Choroid plexus epithelial cell (primary cell): ENCODE data around the gene TLCD2.
"Not testable (repeated sequence)": the region's sequence is repeated elsewhere in the genome, so short reads cannot be mapped to it uniquely, and the experiment has no call there.

Experiments
- DNase-seq: peaks from one replicate; pipeline ENCODE4 v3.0.0-alpha.2; 2010; ENCODE audit warnings: low read depth
- H3K4me3 ChIP-seq: 2 replicates; pipeline ENCODE4 v1.5.1; 2011; ENCODE audit warnings: low read depth, mild to moderate bottlenecking, control low read depth, low read length, moderate library complexity
- TF ChIP-seq, protein P1 (sequence below): conservative IDR thresholded peaks from 2 replicates; pipeline ENCODE4 v1.5.1; 2011; ENCODE audit warnings: low read depth, mild to moderate bottlenecking, control low read depth, inconsistent platforms, low read length, moderate library complexity

The TLCD2 gene

DNA sequence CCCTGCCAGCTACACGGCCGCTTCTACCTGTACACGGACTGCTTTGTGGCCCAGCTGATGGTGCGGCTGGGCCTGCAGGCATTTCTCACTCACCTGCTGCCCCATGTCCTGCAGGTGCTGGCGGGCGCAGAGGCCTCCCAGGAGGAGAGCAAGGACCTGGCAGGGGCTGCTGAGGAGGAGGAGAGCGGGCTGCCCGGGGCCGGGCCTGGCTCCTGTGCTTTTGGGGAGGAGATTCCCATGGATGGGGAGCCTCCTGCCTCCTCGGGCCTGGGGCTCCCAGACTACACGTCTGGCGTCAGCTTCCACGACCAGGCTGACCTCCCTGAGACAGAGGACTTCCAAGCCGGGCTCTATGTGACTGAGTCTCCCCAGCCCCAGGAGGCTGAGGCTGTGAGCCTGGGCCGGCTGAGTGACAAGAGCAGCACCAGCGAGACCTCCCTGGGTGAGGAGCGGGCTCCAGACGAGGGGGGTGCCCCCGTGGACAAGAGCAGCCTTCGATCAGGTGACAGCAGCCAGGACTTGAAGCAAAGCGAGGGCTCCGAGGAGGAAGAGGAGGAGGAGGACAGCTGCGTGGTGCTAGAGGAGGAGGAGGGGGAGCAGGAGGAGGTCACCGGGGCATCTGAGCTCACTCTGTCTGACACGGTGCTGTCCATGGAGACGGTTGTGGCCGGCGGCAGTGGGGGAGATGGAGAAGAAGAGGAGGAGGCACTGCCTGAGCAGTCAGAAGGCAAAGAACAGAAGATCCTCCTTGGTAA lies 17.9 kb upstream of the TLCD2 start:
- DNase-seq, result no peak

DNA sequence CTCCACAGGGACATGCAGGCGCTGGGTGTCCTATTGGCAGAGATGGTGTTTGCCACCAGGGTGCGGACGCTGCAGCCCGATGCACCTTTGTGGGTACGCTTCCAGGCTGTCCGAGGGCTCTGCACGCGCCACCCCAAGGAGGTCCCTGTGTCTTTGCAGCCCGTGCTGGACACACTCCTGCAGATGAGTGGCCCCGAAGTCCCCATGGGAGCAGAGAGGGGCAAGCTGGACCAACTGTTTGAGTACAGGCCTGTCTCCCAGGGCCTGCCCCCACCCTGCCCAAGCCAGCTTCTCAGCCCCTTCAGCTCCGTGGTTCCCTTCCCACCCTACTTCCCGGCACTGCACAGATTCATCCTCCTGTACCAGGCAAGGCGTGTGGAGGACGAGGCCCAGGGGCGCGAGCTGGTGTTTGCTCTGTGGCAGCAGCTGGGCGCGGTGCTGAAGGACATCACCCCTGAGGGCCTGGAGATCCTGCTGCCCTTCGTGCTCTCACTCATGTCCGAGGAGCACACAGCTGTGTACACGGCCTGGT lies 17.1 kb upstream of the TLCD2 start:
- TF ChIP-seq, protein P1, sequence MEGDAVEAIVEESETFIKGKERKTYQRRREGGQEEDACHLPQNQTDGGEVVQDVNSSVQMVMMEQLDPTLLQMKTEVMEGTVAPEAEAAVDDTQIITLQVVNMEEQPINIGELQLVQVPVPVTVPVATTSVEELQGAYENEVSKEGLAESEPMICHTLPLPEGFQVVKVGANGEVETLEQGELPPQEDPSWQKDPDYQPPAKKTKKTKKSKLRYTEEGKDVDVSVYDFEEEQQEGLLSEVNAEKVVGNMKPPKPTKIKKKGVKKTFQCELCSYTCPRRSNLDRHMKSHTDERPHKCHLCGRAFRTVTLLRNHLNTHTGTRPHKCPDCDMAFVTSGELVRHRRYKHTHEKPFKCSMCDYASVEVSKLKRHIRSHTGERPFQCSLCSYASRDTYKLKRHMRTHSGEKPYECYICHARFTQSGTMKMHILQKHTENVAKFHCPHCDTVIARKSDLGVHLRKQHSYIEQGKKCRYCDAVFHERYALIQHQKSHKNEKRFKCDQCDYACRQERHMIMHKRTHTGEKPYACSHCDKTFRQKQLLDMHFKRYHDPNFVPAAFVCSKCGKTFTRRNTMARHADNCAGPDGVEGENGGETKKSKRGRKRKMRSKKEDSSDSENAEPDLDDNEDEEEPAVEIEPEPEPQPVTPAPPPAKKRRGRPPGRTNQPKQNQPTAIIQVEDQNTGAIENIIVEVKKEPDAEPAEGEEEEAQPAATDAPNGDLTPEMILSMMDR, result no peak
- no peak overlapping the region for H3K4me3 ChIP-seq
- no peak for DNase-seq

More for the DNA sequence above, 17.9 kb upstream of the TLCD2 start:
- TF ChIP-seq, protein P1, result no peak
- no peak overlapping the region for H3K4me3 ChIP-seq

DNA sequence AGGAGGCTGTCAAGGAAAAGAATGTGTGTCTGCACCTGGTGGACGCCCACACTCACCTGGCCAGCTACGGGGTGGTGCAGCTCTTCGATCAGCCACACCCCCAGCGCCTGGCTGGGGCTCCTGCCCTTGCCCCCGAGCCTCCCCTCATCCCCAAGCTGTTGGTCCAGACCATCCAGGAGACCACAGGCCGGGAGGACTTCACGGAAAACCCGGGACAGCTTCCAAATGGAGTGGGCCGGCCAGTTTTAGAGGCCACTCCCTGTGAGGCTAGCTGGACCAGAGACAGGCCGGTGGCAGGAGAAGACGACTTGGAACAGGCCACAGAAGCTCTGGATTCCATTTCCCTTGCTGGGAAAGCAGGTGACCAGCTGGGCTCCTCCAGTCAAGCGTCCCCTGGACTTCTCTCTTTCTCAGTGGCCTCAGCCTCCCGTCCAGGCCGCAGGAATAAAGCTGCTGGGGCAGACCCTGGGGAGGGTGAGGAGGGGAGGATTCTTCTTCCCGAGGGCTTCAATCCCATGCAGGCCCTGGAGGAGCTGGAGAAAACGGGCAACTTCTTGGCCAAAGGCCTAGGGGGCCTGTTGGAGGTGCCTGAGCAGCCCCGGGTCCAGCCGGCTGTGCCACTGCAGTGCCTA lies 16.6 kb upstream of the TLCD2 start:
- TF ChIP-seq, protein P1, result no peak
- DNase-seq, result no peak
- no peak overlapping the region for H3K4me3 ChIP-seq

DNA sequence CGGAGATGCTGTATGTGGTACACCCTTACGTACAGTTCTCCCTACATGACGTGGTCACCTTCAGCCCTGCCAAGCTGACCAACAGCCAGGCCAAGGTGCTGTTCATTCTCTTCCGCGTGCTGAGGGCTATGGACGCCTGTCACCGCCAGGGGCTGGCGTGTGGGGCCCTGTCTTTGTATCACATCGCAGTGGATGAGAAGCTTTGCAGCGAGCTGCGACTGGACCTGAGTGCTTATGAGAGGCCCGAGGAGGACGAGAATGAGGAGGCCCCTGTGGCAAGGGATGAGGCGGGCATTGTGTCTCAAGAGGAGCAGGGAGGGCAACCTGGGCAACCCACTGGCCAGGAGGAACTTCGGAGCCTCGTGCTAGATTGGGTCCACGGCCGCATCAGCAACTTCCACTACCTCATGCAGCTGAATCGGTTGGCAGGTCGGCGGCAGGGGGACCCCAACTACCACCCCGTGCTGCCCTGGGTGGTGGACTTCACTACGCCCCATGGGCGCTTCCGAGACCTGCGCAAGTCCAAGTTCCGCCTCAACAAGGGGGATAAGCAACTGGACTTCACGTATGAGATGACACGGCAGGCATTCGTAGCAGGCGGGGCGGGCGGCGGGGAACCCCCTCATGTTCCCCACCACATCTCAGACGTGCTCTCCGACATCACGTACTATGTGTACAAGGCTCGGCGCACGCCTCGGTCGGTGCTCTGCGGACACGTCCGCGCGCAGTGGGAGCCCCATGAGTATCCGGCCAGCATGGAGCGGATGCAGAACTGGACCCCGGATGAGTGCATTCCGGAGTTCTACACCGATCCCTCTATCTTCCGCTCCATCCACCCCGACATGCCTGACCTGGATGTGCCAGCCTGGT lies 15.7 kb upstream of the TLCD2 start:
- peak overlapping the region; percentile 69 for H3K4me3 ChIP-seq
- TF ChIP-seq, protein P1, result no peak
- DNase-seq, result no peak

DNA sequence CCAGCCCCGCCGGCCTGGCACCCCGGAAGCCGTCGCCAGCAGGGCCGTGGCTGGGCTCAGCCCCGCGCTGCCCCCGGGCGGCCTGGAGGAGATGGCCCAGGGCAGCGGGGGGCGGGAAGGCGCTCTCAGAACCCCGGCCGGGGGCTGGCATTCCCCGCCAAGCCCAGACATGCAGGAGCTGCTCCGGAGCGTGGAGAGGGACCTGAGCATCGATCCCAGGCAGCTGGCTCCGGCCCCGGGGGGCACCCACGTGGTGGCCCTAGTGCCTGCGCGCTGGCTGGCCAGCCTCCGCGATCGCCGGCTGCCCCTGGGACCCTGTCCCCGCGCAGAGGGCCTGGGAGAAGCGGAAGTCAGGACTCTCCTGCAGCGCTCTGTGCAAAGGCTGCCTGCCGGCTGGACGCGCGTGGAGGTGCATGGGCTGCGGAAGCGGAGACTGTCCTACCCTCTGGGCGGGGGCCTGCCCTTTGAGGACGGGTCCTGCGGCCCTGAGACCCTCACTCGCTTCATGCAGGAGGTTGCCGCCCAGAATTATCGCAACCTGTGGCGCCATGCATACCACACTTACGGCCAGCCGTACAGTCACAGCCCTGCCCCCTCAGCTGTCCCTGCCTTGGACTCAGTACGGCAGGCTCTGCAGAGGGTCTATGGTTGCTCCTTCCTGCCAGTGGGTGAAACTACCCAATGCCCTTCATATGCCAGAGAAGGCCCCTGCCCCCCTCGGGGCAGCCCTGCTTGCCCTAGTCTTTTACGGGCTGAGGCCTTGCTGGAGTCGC lies 14.9 kb upstream of the TLCD2 start:
- H3K4me3 ChIP-seq, result peak overlapping the region; percentile 69
- DNase-seq, result no peak
- TF ChIP-seq, protein P1, result no peak

DNA sequence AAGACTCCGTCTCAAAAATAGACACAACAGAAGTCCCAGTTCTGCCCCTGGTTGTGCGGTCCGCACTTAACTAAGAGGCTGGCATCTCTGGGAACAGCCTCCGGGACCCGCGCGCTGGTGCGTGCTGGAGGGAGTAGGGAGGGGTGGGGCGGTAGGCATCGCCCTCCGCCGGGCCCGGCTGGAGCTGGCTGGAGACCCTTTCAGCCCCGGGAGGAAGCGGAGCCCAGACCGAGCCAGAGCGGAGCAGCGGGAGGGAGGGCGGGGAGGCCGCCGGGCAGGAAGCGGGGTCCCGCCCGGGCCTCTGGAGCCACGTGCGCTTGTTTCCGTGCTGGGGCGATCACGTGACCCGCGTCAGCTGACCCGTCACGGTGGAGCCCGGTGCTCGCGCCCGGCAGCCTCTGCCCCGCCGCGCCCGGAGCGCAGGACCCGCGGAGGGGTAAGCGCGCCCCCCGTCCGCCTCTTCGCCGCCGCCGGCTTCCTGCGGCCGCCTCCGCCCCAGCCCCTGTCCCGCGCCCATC lies 14.2 kb upstream of the TLCD2 start, which contains the start of gene WDR81:
Gene WDR81 (plus strand): TSS at position 354 of the 518 bp plus-strand sequence. CDS start 256 bp downstream, outside the sequence.
- H3K4me3 ChIP-seq, result peak within 1 kb of the TSS; percentile 69
- peak; percentile 88 for DNase-seq
- TF ChIP-seq, protein P1, result no peak

DNA sequence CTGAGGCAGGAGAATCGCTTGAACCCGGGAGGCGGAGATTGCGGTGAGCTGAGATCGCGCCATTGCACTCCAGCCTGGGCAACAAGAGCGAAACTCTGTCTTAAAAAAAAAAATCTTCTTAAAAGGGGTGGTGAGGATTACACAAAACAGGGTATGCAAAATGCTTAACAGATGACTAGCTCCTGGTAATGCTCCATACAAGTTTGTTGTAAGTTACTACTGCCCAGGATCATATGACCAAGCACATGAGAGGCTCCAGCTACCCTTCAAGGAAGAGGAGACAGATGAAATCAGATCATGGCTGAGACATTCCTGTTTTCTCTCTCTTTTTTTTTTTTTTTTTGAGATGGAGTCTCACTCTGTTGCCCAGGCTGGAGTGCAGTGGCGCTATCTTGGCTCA lies 11.8 kb upstream of the TLCD2 start:
- peak; percentile 65 for DNase-seq

More for the DNA sequence above, 11.8 kb upstream of the TLCD2 start:
- not testable (repeated sequence) for H3K4me3 ChIP-seq
